Suppressor macrophage treated with lipopolysaccharide for 4 hours (primary cell): ENCODE measurements around the gene GXYLT2.

Experiments used
- DNase-seq: peaks from one replicate; pipeline ENCODE4 v3.0.0-alpha.2; 2020

GXYLT2 gene

GRCh38 chr3:73021301-73021835 is 133.5 kb downstream of the GXYLT2 start:
- no peak for DNase-seq

DNA sequence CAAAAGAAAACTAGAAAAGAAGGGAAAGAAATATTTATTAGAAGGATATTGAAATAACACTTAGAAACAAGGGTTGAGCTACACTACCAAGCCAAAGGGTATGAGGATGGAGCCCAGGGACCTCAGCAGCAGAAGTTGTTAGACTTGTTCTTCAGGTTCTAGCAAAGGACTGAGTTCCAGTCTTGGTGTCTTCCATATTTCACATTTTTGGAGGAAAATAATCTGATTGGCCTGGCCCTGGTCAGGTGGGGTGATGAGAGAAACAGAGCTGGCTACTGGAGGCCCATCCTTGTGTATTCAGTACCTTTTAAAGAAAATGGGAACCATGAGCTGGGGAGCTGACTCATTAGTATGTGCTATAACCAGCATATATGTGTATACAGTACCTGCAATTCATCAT is 137.0 kb downstream of the GXYLT2 start:
- no peak for DNase-seq

DNA sequence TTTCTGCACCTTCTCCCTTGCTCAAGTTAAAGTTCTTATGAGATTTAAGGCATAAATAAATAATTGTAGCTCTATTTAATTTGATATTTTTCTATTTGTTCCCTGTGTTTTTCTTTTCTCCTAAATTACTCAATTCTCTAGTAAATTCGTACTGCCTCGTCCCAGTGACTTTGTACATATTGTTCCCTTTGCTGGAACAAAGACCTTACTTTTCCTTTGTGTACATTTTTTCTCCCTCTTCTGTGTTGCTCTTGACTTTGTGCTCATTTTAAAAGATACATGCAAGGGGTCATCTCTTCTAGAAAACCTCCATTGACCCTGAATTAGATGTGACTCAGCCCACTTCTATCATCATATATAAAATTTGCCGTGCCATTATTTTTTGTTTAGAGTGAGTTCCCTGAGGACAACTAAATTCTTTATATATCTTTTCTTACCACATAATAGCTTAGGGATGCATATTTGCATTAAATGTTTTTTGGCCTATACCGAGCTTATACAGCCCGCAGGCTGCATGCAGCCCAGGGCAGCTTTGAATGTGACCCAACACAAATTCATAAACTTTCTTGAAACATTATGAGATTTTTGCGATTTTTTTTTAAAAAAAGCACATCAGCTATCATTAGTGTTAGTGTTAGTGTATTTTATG is 138.4 kb downstream of the GXYLT2 start:
- DNase-seq = no peak
